Stimulated activated naive CD8-positive, alpha-beta T cell treated with anti-CD3 and anti-CD28 coated beads, Interleukin-15, Interleukin-2, amounts not matched to agents 100 U/mL and 50 U/mL, for 24 hours (primary cell): ENCODE measurements around the gene TIMM23.
A peak's percentile ranks its signal among the peaks of the same experiment; 100 is the strongest.
"Not testable (repeated sequence)": the region's sequence is repeated elsewhere in the genome, so short reads cannot be mapped to it uniquely, and the experiment has no call there.

Experiments
- ATAC-seq: fragments of 150-1000 bp; cut with Tn5 transposase; one replicate; pipeline ENCODE4 v1.10.0; 2021
- DNase-seq: peaks from one replicate; pipeline ENCODE4 v3.0.0; 2021

The TIMM23 gene

DNA sequence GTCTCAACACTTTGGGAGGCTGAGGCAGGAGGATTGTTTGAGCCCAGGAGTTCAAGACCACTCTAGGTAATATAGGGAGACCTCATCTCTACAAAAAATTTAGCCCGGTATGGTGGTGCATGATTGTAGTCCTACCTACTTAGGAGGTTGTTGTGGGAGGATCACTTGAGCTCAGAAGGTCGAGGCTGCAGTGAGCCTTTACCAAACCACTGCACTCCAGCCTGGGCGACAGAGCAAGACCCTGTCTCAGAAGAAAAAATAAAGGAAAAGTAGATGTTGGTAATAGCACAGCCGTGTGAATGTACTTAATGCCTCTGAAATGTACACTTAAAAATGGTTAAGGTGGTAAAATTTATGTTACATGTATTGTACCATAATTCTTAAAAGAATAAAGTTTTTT is 25.3 kb downstream of the TIMM23 start:
- no peak for DNase-seq
- ATAC-seq, result no peak

- ATAC-seq (no peak), DNase-seq (no peak)
Measured at GRCh38 chr10:45997994-45998763, 25.9 kb downstream of the TIMM23 start.

- not testable (repeated sequence) for ATAC-seq, DNase-seq
Measured at GRCh38 chr10:45999955-46000354, 27.7 kb downstream of the TIMM23 start.

DNA sequence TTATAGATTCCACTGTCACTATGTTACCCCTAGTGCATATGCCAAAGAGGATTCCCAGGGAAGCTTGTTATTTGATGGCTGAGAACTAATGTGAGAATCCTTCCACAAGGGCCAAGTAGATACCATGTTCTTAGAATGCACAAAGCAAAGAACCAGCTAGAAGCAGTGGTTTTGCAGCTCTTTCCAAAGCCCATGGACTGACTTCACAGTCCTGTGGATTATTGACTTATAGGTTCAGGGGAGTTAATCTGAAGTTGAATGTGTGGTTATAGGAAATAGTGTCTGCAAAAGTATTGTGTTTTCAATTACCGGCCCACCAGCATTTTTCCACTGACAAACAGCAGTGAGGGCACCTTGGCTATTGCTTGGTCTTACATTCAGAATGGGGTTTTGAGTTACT is 28.2 kb downstream of the TIMM23 start:
- ATAC-seq (no peak), DNase-seq (no peak)

DNA sequence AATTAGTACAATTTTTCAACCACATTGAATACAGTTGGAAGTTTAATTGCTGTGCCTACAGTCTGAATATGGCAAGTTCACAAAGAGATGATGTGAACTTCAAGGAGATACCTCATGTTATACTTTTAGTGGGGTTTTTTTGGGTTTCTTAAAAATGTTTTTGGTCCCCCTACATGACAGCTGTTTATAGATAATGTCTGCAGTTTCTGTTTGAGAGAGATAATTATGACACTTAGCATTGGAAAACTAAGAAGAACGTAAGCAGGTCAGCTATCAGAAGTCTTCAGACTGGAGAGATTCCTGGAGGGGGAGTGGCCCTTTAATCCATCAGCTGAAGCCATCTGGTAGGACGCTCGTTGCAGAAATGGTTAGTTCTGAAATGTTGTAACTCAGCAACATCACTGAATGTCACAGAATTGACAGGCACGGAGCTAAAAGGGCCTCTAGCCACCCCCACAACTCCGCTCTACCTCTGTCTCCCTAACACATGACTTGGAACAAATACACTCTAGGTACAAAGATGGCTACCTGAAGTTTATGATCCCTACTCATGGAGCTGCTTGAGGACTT is 29.0 kb downstream of the TIMM23 start:
- DNase-seq (no peak), ATAC-seq (no peak)

GRCh38 chr10:46002189-46002687 is 29.9 kb downstream of the TIMM23 start:
- not testable (repeated sequence) for DNase-seq, ATAC-seq

DNA sequence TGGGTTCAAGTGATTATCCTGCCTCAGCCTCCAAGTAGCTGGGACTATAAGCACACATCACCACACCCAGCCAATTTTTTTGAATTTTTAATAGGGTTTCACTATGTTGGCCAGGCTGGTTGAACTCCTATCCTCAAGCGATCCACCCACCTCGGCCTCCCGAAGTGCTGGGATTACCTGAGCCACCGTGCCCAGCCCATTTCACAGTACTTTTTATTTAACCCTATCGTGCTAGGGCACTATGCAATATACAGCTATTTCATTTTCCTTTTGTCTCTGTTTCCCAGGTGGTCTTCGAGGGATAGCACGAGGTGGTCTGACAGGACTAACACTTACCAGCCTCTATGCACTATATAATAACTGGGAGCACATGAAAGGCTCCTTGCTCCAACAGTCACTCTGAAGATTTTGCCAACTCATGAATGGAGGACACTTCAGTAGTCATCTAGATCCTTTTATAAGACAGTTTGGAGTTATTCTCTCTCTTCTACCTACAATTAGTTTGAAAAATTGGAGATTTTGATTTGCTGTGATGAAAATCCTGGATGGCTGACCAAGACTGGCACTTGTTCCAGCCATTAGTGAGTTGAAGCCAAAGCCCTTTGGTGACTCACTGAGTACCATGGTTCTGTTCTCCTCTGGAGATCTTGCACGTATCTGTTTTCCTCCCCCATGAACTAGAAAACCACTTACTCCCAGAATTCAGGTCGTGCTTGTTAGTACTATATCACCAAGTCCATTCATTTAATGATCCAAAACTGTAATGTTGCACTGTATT is 30.8 kb downstream of the TIMM23 start:
- DNase-seq (no peak), ATAC-seq (peak; percentile 9)

DNA sequence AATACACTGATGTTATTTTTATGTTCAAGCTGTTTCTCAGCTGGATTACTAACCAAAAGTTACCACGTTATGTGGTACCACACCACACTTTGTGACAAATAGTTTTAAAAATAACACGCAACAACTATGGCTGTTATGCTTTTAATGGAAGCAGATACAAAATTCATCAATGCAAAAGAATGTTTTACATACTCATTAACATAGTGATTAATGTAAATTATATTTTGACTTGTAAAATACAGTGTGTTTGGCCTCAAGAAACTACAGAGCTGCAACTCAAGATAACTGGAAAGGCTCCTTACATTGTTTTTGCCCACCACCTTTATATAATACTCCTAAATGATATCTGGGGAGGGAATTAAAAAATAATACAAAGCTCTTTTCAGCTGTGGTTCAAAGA is 32.7 kb downstream of the TIMM23 start:
- DNase-seq (no peak), ATAC-seq (no peak)

DNA sequence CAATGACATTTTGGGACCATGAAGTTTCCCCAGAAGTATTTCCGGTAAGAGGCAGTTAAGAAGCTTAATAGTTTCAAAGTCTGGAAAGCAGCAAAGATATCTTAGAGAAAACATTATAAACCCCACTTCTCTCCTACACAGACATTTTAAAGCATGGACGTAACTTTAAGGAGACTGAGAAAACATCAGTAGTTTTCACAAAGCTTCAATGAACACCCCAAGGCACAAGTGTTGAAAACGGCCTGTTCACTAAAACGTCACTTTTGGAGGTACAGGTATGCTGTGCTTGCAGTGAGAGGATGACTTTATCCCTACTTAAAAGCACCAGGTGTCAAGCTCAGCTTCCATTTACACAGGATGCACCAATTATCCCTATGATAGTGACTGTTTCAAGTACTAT is 33.1 kb downstream of the TIMM23 start:
- ATAC-seq (no peak), DNase-seq (no peak)

GRCh38 chr10:46006219-46006618 is 33.9 kb downstream of the TIMM23 start:
- DNase-seq, result no peak

DNA sequence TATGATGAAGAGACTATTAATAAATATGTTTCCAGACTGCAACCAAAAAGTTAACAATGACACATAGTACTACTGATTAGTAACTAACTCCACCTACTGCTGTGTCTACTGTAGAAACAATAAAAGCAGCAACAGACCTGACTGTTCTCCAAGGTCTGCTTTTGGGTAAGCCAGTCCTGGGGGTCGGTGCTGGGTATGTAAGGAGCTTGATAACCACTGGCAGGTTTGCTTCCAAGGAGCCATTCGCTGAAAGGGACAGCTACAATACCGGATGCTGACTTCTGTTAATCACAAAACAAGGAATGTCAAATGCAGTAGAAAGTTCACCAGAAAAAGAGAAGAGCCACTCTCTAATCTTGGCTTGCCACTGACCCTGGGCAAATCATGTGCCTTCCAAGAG is 40.5 kb downstream of the TIMM23 start:
- ATAC-seq (no peak), DNase-seq (no peak)

More at GRCh38 chr10:46006219-46006618, 33.9 kb downstream of the TIMM23 start:
- no peak for ATAC-seq

GRCh38 chr10:46014206-46014605 is 41.9 kb downstream of the TIMM23 start:
- no peak for DNase-seq
- ATAC-seq, result no peak

GRCh38 chr10:46014683-46015405 is 42.6 kb downstream of the TIMM23 start:
- ATAC-seq (no peak), DNase-seq (no peak)

DNA sequence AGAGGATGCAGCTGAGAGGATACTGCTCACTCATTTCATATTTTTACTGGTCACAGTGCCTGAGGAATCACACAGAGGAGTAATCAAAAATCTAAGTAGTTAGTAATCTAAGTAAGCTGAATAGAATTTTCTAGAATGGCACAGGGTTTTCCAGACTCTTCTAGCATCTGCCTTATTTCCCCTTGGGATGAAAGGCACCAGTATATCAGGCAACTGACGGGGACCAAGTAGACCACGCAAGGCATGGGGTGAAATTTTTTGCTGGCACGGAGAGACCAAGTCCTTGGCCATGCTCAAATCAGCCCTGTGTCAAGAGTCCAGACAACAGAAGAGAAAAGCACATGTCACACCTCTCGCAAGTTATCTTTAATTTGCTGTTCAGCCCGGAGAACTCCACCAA is 43.9 kb downstream of the TIMM23 start:
- no peak for DNase-seq
- ATAC-seq, result no peak

GRCh38 chr10:46016811-46017210 is 44.5 kb downstream of the TIMM23 start:
- ATAC-seq (no peak), DNase-seq (no peak)

DNA sequence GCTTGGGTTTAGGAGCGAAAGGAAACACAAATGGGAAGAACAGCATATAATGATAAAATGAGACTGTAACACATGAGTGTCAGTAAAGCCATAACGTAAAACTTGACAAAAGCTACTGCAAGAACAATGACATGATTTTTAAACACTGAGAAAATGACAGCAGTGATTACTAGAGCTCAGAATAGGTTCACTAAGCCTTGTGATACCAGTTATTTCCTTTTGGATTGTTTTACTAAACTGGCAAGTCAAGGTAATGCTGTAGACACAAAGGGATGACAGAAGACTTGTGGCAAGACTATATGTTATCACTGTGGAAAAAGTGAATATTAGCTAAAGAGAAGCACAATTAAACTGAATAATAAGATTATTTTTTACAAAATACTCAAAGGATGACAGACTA is 45.4 kb downstream of the TIMM23 start:
- ATAC-seq (peak; percentile 41), DNase-seq (no peak)

GRCh38 chr10:46018453-46019176 is 46.3 kb downstream of the TIMM23 start:
- DNase-seq, result no peak

GRCh38 chr10:46019177-46019528 is 46.9 kb downstream of the TIMM23 start:
- ATAC-seq, result no peak
- DNase-seq, result no peak

More at GRCh38 chr10:46018453-46019176, 46.3 kb downstream of the TIMM23 start:
- no peak for ATAC-seq

DNA sequence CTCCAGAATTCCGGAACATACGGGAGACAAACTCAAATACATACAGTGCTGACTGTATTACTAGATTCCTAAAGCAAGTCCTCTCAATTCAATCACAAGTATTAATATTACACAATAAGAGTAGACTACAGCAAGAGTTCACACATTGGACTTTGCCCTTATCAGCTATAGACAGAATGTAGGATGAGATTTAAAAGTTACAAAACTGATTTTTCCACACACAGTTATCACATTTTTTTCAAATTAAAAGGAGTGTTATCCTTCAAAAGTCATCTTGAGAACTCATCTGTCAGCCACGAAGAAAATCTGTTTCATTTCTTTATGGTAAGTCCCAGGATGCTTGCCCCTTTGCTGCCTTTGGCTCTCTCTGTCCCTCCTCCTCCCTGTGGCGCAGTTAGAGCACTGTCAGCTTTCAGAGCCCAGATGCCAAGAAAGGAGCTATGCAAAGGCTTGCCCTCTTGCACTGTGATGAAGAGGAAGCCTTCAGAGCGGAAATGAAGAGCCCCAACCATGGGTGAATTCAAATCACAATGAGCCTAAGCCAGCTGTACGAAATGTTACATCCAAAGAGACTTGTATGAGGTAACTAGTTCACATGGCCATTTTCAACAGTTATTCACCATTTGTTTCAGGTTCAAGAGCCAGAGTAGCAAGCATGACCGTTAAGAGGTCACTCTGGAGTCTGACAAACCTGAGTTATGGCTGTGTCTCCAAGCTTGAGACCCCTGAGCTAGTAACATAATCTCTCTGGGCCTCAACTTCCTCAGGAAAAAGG is 47.5 kb downstream of the TIMM23 start:
- ATAC-seq, result no peak

GRCh38 chr10:46020344-46020657 is 48.0 kb downstream of the TIMM23 start:
- ATAC-seq (no peak), DNase-seq (no peak)

More for the DNA sequence above, 47.5 kb downstream of the TIMM23 start:
- no peak for DNase-seq
